ENCODE measurements around the gene ZDHHC14. TPM values are rescaled to one million over a fixed set of nuclear protein-coding genes. Genes with fewer than 3 reads are reported as not detected.

Gene ZDHHC14
- total and polyA plus RNA-seq, 2 experiments from 2014 or later = 3.0 to 7.4 TPM

DNA sequence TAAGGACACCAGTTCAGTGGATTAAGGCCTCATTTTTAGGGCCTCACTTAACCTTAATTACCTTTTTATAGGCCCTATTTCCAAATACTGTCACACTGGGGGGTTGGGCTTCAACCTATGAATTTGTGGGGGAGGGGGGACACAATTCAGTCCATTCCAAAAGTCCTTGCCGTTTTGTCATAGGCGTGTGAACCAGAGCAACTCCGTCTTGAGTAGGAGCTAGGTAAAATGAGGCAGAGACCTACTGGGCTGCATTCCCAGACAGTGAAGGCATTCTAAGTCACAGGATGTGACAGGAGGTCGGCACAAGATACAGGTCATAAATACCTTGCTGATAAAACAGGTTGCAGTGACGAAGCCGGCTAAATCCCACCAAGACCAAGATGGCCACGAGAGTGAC lies 328.6 kb downstream of the ZDHHC14 start:
- Mint-ChIP-seq H3K27ac (no peak overlapping the region), H3K4me1 (peaks cover 43% of the 10 kb centered on the region), H3K36me3 (ENCODE audit: low read depth) (peaks cover 37% of the 10 kb centered on the region), H3K27me3 (ENCODE audit: insufficient read depth, low read depth, poor library complexity) (peaks cover 16% of the 10 kb centered on the region), H3K4me3 (no peak overlapping the region), H3K9me3 (peaks cover 32% of the 10 kb centered on the region)
- H3K27me3 ChIP-seq (ENCODE audit: insufficient read depth) = no peaks in the 10 kb centered on the region
- H3K79me2 ChIP-seq (replicated peaks; ENCODE audit: insufficient read depth) = no peaks in the 10 kb centered on the region
- H3K36me3 ChIP-seq (ENCODE audit: insufficient read depth) = peaks cover 3% of the 10 kb centered on the region; the same call in 1 of the 2 replicates
- DNase-seq (ENCODE audit: low spot score) (no peak), ATAC-seq (no peak)
- peaks cover 21% of the 10 kb centered on the region for H3K4me1 ChIP-seq (ENCODE audit: insufficient read depth)
- H2AFZ ChIP-seq = no peak overlapping the region
- no peak overlapping the region for H3K4me3 ChIP-seq
- 0 out of 2 replicates have a peak, but pooled peaks cover 3% of the 10 kb centered on the region for H3K9me2 ChIP-seq (ENCODE audit: insufficient read depth)
- no peaks in the 10 kb centered on the region for H4K20me1 ChIP-seq (replicated peaks; ENCODE audit: insufficient read depth)
- no peak overlapping the region for H3K4me2 ChIP-seq
- peak overlapping the region; percentile 99 for H3K27ac ChIP-seq (ENCODE audit: low read depth)
- H3F3A ChIP-seq (replicated peaks; ENCODE audit: low read depth) = peaks cover 17% of the 10 kb centered on the region
- no peak for TF ChIP-seq STAT1 (IDR thresholded peaks at IDR 0.05; ENCODE audit: unreplicated experiment)
- TF ChIP-seq ZNF331 (CRISPR knock-in tag; IDR thresholded peaks at IDR 0.05; ENCODE audit: low read depth) = no peak

DNA sequence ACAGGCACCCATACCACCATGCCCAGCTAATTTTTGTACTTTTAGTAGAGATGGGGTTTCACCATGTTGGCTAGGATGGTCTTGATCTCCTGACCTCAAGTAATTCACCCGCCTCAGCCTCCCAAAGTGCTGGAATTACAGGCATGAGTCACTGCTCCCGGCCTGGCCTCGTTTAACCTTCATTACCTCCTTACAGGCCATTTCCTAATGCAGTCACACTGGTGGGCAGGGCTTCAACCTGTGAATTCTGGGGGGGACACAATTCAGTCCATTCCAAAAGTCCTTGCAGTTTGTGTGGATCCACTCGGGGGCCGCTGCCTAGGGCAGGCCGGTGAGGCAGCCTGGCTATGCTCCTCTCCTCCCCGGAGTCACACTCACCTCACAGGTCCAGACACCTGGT lies 329.6 kb downstream of the ZDHHC14 start:
- Mint-ChIP-seq H3K27ac (no peak overlapping the region), H3K9me3 (peaks cover 22% of the 10 kb centered on the region), H3K4me3 (no peak overlapping the region), H3K27me3 (ENCODE audit: insufficient read depth, low read depth, poor library complexity) (peaks cover 18% of the 10 kb centered on the region), H3K4me1 (peaks cover 46% of the 10 kb centered on the region), H3K36me3 (ENCODE audit: low read depth) (peaks cover 26% of the 10 kb centered on the region)
- H3K27me3 ChIP-seq (ENCODE audit: insufficient read depth) = no peaks in the 10 kb centered on the region
- 0 out of 2 replicates have a peak, but pooled peaks cover 3% of the 10 kb centered on the region for H3K9me2 ChIP-seq (ENCODE audit: insufficient read depth)
- no peak overlapping the region for H3K4me2 ChIP-seq
- ATAC-seq = peak; percentile 33; the same call in 2 of the 3 replicates
- H3F3A ChIP-seq (replicated peaks; ENCODE audit: low read depth) = peaks cover 17% of the 10 kb centered on the region
- no peaks in the 10 kb centered on the region for H4K20me1 ChIP-seq (replicated peaks; ENCODE audit: insufficient read depth)
- peaks cover 21% of the 10 kb centered on the region for H3K4me1 ChIP-seq (ENCODE audit: insufficient read depth)
- H3K79me2 ChIP-seq (replicated peaks; ENCODE audit: insufficient read depth) = no peaks in the 10 kb centered on the region
- H2AFZ ChIP-seq = 0 out of 2 replicates have a peak overlapping the region, but pooled peaks have one; percentile 38
- peaks cover 3% of the 10 kb centered on the region; the same call in 1 of the 2 replicates for H3K36me3 ChIP-seq (ENCODE audit: insufficient read depth)
- no peak for DNase-seq (ENCODE audit: low spot score)
- TF ChIP-seq EZH2 (IDR thresholded peaks at IDR 0.05; ENCODE audit: low read depth, unreplicated experiment) = no peak
- no peak for TF ChIP-seq JUNB (IDR thresholded peaks at IDR 0.05; ENCODE audit: unreplicated experiment)
- TF ChIP-seq, protein P1, sequence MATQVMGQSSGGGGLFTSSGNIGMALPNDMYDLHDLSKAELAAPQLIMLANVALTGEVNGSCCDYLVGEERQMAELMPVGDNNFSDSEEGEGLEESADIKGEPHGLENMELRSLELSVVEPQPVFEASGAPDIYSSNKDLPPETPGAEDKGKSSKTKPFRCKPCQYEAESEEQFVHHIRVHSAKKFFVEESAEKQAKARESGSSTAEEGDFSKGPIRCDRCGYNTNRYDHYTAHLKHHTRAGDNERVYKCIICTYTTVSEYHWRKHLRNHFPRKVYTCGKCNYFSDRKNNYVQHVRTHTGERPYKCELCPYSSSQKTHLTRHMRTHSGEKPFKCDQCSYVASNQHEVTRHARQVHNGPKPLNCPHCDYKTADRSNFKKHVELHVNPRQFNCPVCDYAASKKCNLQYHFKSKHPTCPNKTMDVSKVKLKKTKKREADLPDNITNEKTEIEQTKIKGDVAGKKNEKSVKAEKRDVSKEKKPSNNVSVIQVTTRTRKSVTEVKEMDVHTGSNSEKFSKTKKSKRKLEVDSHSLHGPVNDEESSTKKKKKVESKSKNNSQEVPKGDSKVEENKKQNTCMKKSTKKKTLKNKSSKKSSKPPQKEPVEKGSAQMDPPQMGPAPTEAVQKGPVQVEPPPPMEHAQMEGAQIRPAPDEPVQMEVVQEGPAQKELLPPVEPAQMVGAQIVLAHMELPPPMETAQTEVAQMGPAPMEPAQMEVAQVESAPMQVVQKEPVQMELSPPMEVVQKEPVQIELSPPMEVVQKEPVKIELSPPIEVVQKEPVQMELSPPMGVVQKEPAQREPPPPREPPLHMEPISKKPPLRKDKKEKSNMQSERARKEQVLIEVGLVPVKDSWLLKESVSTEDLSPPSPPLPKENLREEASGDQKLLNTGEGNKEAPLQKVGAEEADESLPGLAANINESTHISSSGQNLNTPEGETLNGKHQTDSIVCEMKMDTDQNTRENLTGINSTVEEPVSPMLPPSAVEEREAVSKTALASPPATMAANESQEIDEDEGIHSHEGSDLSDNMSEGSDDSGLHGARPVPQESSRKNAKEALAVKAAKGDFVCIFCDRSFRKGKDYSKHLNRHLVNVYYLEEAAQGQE (IDR thresholded peaks at IDR 0.05; ENCODE audit: unreplicated experiment) = no peak
- TF ChIP-seq, protein P2, sequence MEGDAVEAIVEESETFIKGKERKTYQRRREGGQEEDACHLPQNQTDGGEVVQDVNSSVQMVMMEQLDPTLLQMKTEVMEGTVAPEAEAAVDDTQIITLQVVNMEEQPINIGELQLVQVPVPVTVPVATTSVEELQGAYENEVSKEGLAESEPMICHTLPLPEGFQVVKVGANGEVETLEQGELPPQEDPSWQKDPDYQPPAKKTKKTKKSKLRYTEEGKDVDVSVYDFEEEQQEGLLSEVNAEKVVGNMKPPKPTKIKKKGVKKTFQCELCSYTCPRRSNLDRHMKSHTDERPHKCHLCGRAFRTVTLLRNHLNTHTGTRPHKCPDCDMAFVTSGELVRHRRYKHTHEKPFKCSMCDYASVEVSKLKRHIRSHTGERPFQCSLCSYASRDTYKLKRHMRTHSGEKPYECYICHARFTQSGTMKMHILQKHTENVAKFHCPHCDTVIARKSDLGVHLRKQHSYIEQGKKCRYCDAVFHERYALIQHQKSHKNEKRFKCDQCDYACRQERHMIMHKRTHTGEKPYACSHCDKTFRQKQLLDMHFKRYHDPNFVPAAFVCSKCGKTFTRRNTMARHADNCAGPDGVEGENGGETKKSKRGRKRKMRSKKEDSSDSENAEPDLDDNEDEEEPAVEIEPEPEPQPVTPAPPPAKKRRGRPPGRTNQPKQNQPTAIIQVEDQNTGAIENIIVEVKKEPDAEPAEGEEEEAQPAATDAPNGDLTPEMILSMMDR (conservative IDR thresholded peaks at IDR 0.05; ENCODE audit: low read depth in 2 of 2) = no peak
- TF ChIP-seq, protein P3, sequence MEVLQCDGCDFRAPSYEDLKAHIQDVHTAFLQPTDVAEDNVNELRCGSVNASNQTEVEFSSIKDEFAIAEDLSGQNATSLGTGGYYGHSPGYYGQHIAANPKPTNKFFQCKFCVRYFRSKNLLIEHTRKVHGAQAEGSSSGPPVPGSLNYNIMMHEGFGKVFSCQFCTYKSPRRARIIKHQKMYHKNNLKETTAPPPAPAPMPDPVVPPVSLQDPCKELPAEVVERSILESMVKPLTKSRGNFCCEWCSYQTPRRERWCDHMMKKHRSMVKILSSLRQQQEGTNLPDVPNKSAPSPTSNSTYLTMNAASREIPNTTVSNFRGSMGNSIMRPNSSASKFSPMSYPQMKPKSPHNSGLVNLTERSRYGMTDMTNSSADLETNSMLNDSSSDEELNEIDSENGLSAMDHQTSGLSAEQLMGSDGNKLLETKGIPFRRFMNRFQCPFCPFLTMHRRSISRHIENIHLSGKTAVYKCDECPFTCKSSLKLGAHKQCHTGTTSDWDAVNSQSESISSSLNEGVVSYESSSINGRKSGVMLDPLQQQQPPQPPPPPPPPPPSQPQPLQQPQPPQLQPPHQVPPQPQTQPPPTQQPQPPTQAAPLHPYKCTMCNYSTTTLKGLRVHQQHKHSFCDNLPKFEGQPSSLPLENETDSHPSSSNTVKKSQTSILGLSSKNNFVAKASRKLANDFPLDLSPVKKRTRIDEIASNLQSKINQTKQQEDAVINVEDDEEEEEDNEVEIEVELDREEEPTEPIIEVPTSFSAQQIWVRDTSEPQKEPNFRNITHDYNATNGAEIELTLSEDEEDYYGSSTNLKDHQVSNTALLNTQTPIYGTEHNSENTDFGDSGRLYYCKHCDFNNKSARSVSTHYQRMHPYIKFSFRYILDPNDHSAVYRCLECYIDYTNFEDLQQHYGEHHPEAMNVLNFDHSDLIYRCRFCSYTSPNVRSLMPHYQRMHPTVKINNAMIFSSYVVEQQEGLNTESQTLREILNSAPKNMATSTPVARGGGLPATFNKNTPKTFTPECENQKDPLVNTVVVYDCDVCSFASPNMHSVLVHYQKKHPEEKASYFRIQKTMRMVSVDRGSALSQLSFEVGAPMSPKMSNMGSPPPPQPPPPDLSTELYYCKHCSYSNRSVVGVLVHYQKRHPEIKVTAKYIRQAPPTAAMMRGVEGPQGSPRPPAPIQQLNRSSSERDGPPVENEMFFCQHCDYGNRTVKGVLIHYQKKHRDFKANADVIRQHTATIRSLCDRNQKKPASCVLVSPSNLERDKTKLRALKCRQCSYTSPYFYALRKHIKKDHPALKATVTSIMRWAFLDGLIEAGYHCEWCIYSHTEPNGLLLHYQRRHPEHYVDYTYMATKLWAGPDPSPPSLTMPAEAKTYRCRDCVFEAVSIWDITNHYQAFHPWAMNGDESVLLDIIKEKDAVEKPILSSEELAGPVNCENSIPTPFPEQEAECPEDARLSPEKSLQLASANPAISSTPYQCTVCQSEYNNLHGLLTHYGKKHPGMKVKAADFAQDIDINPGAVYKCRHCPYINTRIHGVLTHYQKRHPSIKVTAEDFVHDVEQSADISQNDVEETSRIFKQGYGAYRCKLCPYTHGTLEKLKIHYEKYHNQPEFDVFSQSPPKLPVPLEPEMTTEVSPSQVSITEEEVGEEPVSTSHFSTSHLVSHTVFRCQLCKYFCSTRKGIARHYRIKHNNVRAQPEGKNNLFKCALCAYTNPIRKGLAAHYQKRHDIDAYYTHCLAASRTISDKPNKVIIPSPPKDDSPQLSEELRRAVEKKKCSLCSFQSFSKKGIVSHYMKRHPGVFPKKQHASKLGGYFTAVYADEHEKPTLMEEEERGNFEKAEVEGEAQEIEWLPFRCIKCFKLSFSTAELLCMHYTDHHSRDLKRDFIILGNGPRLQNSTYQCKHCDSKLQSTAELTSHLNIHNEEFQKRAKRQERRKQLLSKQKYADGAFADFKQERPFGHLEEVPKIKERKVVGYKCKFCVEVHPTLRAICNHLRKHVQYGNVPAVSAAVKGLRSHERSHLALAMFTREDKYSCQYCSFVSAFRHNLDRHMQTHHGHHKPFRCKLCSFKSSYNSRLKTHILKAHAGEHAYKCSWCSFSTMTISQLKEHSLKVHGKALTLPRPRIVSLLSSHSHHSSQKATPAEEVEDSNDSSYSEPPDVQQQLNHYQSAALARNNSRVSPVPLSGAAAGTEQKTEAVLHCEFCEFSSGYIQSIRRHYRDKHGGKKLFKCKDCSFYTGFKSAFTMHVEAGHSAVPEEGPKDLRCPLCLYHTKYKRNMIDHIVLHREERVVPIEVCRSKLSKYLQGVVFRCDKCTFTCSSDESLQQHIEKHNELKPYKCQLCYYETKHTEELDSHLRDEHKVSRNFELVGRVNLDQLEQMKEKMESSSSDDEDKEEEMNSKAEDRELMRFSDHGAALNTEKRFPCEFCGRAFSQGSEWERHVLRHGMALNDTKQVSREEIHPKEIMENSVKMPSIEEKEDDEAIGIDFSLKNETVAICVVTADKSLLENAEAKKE (CRISPR knock-in tag; IDR thresholded peaks at IDR 0.05) = no peak
- no peak for TF ChIP-seq EZH2phosphoT487 (IDR thresholded peaks at IDR 0.05; ENCODE audit: unreplicated experiment)
- TF ChIP-seq ZNF331 (CRISPR knock-in tag; IDR thresholded peaks at IDR 0.05; ENCODE audit: low read depth) = no peak
- no peak for TF ChIP-seq STAT1 (IDR thresholded peaks at IDR 0.05; ENCODE audit: unreplicated experiment)
- H3K4me3 ChIP-seq = no peak overlapping the region
- no peak overlapping the region for H3K27ac ChIP-seq (ENCODE audit: low read depth)
